Activated CD4-positive, CD25-positive, alpha-beta regulatory T cell treated with anti-CD3 and anti-CD28 coated beads, Interleukin-2, amount 50 U/mL, for 72 hours (primary cell): ENCODE measurements around the gene F10.

ENCODE experiments used
- DNase-seq: peaks from one replicate; pipeline ENCODE4 v3.0.0; 2021

Gene F10

DNA sequence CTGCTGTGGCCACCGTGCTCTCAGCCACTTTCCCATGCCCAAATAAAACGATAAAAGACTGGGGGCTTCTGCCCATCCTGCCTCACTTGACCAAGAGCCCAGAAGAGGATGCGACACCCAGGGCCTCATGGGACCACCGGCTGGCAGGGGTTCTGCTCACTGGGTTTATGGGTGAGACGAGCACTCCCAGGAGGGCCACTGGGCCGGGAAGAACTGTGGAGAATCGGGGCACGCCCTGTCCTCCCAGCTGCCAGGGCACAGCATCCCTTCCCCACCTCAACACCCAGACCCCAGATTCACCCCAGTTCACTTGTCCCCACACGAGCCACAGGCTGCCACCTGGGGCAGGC is 4.7 kb upstream of the F10 start:
- peak; percentile 17 for DNase-seq

DNA sequence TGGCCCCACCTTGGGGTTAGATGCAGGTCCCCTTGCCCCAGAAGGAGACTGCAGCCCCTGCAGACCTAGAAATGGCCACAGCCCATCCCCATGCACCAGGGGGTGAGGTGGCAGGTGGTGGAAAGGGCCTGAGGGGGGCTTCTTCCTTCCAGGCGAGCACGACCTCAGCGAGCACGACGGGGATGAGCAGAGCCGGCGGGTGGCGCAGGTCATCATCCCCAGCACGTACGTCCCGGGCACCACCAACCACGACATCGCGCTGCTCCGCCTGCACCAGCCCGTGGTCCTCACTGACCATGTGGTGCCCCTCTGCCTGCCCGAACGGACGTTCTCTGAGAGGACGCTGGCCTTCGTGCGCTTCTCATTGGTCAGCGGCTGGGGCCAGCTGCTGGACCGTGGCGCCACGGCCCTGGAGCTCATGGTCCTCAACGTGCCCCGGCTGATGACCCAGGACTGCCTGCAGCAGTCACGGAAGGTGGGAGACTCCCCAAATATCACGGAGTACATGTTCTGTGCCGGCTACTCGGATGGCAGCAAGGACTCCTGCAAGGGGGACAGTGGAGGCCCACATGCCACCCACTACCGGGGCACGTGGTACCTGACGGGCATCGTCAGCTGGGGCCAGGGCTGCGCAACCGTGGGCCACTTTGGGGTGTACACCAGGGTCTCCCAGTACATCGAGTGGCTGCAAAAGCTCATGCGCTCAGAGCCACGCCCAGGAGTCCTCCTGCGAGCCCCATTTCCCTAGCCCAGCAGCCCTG is 4.2 kb upstream of the F10 start:
- peak; percentile 25 for DNase-seq

GRCh38 chr13:113119166-113119821 is 3.3 kb upstream of the F10 start:
- DNase-seq, result peak; percentile 17

GRCh38 chr13:113119822-113120189 is 2.8 kb upstream of the F10 start:
- no peak for DNase-seq

DNA sequence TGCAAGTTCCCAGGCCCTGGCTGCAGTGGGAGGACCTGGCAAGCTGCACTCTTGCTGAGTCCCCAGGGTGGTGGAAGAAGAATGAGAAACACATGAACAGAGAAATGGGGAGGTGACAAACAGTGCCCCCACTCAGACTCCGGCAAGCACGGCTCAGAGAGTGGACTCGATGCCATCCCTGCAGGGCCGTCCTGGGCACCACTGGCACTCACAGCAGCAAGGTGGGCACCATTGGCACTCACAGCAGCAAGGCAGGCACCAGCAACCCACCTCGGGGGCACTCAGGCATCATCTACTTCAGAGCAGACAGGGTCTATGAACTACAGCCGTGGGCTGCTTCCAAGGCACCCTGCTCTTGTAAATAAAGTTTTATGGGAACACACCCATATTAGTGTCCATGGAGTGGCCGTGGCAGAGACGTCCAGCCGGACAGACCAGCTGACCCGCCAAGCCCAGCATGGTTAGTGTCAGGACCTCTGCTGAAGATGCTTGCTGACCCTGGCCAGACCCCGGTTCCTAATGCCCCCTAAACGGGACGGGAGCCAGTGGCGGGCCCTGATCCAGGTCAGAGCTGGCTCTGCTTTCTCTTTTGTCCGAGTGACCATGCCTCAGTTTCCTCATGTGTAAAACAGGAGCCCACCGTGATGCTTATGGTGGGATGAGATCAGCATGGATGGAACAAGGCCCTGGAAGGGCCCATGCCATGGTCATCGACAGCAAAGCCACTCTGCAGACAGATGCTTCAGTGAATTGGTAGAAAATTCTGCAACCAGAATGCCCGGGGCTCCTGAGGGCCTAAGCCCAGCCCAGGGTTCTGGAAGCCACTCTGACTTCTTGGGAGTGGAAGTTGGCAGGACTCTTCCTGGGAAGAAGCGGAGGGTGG is 2.1 kb upstream of the F10 start:
- DNase-seq, result peak; percentile 14

DNA sequence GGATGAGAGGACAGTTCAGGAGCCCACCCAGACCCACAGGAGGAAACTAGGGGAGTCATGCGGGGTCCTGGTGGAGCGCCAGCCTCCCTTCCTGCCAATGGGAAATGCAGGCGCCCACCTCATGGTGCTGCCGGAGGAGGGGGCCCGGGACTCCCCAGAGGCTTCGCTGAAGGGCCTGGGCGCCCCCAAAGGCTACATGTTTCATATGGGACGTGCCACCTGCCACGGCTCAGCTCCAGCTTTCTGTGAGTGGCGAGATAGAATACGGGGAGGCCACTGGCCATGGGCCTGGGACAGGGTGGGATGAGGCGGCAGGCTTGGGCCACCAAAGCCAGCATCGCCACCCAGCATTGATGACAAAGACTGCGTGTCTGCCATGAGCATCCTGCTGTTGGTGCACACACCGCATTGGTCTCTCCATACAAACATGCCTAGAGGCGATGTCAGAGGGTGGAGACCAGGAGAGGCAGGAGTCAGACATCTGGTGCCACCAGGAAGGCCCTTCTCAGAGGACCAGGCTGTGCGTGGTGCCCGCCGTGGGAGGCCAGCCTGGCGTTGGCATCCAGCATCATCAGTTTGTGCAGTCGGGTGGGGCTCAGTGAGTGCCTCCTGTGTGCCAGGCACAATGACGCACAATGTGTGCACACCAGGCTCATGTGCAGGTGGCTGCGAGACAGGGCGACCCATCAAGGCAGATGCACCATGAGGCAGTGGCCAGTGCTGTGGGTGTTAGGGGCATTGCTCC is 1.2 kb upstream of the F10 start:
- DNase-seq, result peak; percentile 15

GRCh38 chr13:113121928-113122471 is 599 bp upstream of the F10 start:
- peak; percentile 11 for DNase-seq

- DNase-seq, result peak; percentile 26
Observed at GRCh38 chr13:113123226-113124201, 915 bp downstream of the F10 start.

GRCh38 chr13:113124211-113124970 is 1.8 kb downstream of the F10 start:
- DNase-seq, result peak; percentile 17

DNA sequence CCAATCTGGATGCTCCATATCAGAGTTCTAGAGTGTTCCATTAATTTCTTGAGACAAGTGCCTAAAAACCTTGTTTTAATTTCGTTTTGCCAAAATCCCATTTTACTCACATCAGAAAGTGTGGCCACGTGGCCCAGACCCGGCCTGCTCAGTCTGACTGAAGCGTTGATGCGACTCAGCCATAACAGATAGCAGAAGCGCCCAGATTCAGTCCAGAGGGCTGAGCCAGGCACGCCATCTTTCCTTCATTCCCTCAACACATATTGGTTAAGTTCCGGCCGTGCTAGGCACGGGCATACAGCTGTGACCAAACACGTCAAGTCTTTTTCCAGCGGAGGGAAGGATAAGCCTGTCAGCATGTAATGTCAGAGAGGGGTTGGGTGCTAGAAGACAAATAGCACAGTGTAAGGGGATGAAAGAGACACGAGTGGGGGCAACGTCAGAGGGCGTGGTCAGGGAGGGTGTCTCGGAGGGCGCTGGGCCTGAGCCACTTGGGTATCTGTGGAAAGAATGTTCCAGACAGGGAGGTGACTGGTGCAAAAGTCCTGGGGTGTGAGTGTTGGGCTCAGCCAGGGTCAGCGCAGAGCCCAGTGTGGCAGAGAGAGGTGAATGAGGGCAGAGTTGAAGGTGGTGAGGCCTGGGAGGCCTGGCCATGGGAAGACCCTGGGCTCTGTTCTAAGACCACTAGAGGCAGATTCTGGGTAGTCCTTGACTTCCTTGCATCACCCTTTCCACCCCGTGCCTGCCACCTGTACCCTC is 3.1 kb downstream of the F10 start:
- DNase-seq, result peak; percentile 20

GRCh38 chr13:113126265-113127150 is 3.9 kb downstream of the F10 start:
- peak; percentile 21 for DNase-seq

DNA sequence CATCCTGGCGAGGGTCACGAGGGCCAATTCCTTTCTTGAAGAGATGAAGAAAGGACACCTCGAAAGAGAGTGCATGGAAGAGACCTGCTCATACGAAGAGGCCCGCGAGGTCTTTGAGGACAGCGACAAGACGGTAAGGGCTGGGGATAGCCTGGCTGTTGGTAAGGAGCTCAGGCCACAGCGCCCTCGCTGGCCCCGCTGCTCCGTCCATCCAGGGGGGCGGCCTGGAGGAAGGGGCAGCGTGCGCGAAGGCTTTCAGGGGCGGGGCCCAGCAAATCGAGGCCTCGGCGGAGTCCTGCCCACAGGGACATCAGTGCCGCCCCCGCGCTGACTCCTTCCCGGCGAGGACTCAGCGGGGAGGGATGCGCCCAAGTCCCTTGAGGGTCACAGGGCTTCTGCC is 6.9 kb downstream of the F10 start:
- no peak for DNase-seq

DNA sequence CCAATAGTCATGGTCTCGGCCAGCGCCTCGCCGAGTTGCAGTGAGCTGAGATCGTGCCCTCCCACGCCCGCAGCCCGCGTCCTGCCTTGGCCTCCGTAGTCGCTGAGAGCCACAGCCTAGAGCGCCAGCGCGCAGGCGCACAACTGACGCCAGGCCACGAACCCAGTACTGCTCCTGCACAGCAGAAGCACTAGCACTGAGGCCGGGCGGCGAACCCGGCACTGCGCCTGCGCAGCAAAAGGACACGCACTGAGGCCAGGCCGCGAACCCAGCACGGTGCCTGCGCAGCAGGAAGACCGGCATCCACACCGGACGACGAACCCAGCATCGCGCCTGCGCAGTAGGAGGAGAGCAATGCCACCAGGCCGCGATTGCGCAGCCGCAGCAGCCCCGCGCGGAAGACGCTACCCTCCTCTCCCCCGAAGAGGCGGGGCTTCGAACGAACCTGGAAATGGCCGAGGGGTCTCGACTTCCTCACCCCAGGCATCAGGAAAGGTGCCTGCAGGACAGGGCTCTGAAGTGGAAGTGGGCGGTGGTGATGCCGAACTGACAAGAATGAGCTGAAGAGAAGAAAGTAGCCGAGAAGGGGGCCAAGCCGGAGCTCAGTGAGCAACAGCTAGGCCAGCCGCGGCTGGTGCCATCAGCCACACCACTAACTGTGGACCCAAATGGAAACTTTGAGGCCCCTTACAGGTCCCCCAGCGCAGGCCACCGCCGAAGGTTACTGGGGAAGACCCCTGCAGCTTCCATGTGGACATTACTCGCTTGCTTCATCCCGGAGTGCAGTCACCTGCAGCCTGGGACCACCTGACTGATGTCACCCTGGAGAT is 7.5 kb downstream of the F10 start:
- peak; percentile 63 for DNase-seq

DNA sequence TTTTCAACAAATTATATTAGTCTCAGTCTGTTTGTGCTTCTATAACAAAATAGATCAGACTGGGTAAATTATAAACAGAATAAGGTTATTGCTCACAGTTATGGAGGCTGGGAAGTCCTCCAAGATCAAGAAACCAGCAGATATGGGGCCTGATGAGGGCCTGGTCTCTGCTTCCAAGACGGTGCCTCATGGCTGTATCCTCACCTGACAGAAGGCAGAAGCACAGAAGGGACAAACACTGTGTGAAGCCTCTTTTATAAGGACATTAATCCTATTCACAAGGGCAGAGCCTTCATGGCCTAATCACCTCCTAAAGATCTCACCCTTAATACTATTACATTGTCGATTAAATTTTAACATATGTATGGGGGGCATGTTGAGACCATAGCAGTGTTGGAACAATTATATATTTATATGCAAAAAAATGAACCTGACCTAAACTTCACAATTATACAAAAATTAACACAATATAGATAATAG is 12.7 kb downstream of the F10 start:
- no peak for DNase-seq

DNA sequence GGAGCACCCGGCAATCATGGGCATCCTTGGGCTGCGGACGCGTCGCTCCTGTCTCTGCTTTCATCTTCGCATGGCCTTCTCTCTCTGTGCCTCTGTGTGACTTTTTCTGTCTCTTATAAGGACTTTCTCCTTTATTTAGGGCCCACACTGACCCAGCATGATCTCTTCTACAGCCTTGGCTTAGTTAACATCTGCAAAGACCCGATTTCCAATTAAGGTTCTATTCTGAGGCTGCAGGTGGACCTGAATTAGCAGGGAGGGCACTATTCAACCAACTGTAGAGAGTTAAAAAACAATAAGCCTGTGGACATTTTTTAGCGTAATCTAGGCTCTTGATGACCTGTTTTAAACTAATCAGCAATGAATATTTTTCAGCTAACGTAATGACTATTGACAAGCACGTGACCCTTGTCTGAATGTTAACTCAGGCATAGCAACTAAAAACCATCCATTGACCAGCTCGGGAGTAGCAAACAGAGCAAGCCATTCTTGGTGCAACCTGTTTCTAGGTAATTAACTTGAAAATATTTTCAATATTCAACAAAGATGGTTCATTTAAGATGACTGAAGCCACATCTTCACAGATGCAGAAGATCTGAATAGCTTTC is 15.2 kb downstream of the F10 start:
- DNase-seq, result no peak

- DNase-seq, result peak; percentile 16
Observed at GRCh38 chr13:113138792-113139551, 16.4 kb downstream of the F10 start.
